Keratinocyte (primary cell): ENCODE measurements around the gene MESP2. TPM values are rescaled to one million over a fixed set of nuclear protein-coding genes. Genes with fewer than 3 reads are reported as not detected.

Experiments
- DNase-seq: peaks from one replicate; pipeline ENCODE4 v3.0.0-alpha.2; 2011; ENCODE audit warnings: low read depth, missing footprints, low spot score
- FAIRE-seq: peaks from 2 replicates; lab custom pipeline; 2011; peaks lifted over from hg19 to GRCh38; lab: Jason Lieb, UNC
- H2AFZ ChIP-seq: 2 replicates; pipeline ENCODE4 v1.6.0; 2012; ENCODE audit warnings: low read length, control low read depth, inconsistent platforms; ENCODE audit not compliant: control insufficient read depth
- H3K27ac ChIP-seq: 2 replicates; pipeline ENCODE4 v1.5.1; 2011; ENCODE audit warnings: low read length; ENCODE audit not compliant: control insufficient read depth, insufficient read depth
- H3K27me3 ChIP-seq: 3 replicates; pipeline ENCODE4 v1.6.0; 2011; ENCODE audit warnings: low read length; ENCODE audit not compliant: control insufficient read depth, insufficient read depth; ENCODE audit errors: extremely low read depth
- H3K36me3 ChIP-seq, 2 experiments: 2 replicates in 1 of 2; 3 replicates in 1 of 2; pipeline ENCODE4 v1.5.1; 2011; ENCODE audit warnings: low read length in 2 of 2, mild to moderate bottlenecking in 1 of 2; ENCODE audit not compliant: control insufficient read depth in 2 of 2, insufficient read depth in 2 of 2; ENCODE audit errors: extremely low read depth in 1 of 2
- H3K4me1 ChIP-seq: 3 replicates; pipeline ENCODE4 v1.5.1; 2011; ENCODE audit warnings: low read length; ENCODE audit not compliant: control insufficient read depth, insufficient read depth; ENCODE audit errors: extremely low read depth
- H3K4me2 ChIP-seq: 3 replicates; pipeline ENCODE4 v1.6.0; 2011; ENCODE audit warnings: low read depth, low read length; ENCODE audit not compliant: control insufficient read depth, insufficient read depth; ENCODE audit errors: extremely low read depth
- H3K4me3 ChIP-seq, 3 experiments: fragments of 200-600 bp in 1 of 3; sonication (generic) in 1 of 3; 2 replicates in 2 of 3; 3 replicates in 1 of 3; pipeline ENCODE4 v1.5.1; 2011 to 2016; ENCODE audit warnings: low read length in 3 of 3, mild to moderate bottlenecking in 3 of 3, control low read depth in 2 of 3, inconsistent platforms in 1 of 3, low read depth in 1 of 3, mixed read lengths in 1 of 3, mixed run types in 1 of 3, moderate library complexity in 1 of 3; ENCODE audit not compliant: control insufficient read depth in 2 of 3, insufficient read depth in 2 of 3; ENCODE audit errors: extremely low read depth in 1 of 3
- H3K79me2 ChIP-seq: 2 replicates; pipeline ENCODE4 v1.6.0; 2012; ENCODE audit warnings: low read length; ENCODE audit not compliant: control insufficient read depth, insufficient read depth
- H3K9ac ChIP-seq: 3 replicates; pipeline ENCODE4 v1.6.0; 2011; ENCODE audit warnings: low read length; ENCODE audit not compliant: control insufficient read depth, insufficient read depth; ENCODE audit errors: extremely low read depth
- H3K9me1 ChIP-seq: 3 replicates; pipeline ENCODE4 v1.6.0; 2011; ENCODE audit warnings: low read length; ENCODE audit not compliant: control insufficient read depth, insufficient read depth; ENCODE audit errors: extremely low read depth
- H3K9me3 ChIP-seq: 2 replicates; pipeline ENCODE4 v1.5.1; 2012; ENCODE audit warnings: low read depth, low read length; ENCODE audit not compliant: control insufficient read depth
- H4K20me1 ChIP-seq: 3 replicates; pipeline ENCODE4 v1.6.0; 2011; ENCODE audit warnings: low read length; ENCODE audit not compliant: control insufficient read depth, insufficient read depth; ENCODE audit errors: extremely low read depth
- CTCF ChIP-seq, 3 experiments: IDR thresholded peaks in 1 of 3; conservative IDR thresholded peaks in 1 of 3; optimal IDR thresholded peaks in 1 of 3; 2 replicates in 2 of 3; 3 replicates in 1 of 3; pipeline versions ENCODE3 to v1.5.1; 2011; ENCODE audit warnings: low read length in 3 of 3, mild to moderate bottlenecking in 3 of 3, moderate library complexity in 2 of 3, control low read depth in 1 of 3, inconsistent platforms in 1 of 3; ENCODE audit not compliant: insufficient read depth in 2 of 3; ENCODE audit errors: extremely low read depth in 1 of 3
- EZH2 ChIP-seq: IDR thresholded peaks from one replicate; pipeline ENCODE4 v1.6.1; 2012; ENCODE audit warnings: inconsistent platforms, mild to moderate bottlenecking, low read length, moderate library complexity
- dilution Hi-C: fragments of 300-500 bp; cut with MboI; formaldehyde crosslinking; loops from one replicate; pipeline ENCODE4 v1.7.0; 2020; ENCODE audit warnings: low sequenced_read_pairs; ENCODE audit not compliant: extremely low pct_ligation_motif_present
- polyA plus RNA-seq, 5 experiments: library from polyadenylated mRNA; depleted of rRNA in 3 of 5; stranded (reverse) in 3 of 5; stranded (forward) in 1 of 5; unstranded in 1 of 5; fragments of >200 nt; gene quantifications; 1 replicate in 1 of 5; 2 replicates in 3 of 5; 3 replicates in 1 of 5; pipeline versions ENCODE4 v1.2.1 to v1.2.3, GENCODE V29; 2011 to 2012; ENCODE audit warnings: missing spikeins in 2 of 5, low read depth in 1 of 5, low replicate concordance in 1 of 5

The MESP2 gene
- polyA plus RNA-seq, 1 donor (not counting 4 experiments of a cell fraction or from before 2014, with no cell fraction given), result 0.39 TPM

- Histone ChIP-seq H3K9me3 (no peaks in the 10 kb centered on the region), H3K36me3 (no peaks in the 10 kb centered on the region), H3K9ac (no peak overlapping the region), H3K4me1 (no peaks in the 10 kb centered on the region), H3K27ac (no peak overlapping the region), H4K20me1 (no peaks in the 10 kb centered on the region), H3K79me2 (no peaks in the 10 kb centered on the region), H3K27me3 (no peaks in the 10 kb centered on the region), H2AFZ (no peak overlapping the region), H3K4me2 (no peak overlapping the region), H3K4me3 (no peak overlapping the region), H3K9me1 (no peaks in the 10 kb centered on the region)
- no peak for DNase-seq
- dilution Hi-C loops, result no loop called here
- TF ChIP-seq CTCF (optimal IDR thresholded peaks at IDR 0.05 in 1 of 3, IDR thresholded peaks at IDR 0.05 in 1 of 3, conservative IDR thresholded peaks at IDR 0.05 in 1 of 3; ENCODE audit: extremely low read depth in 1 of 3, insufficient read depth in 2 of 3, low read length in 3 of 3) (no peak), EZH2 (no peak)
- no peak for FAIRE-seq
Measured at GRCh38 chr15:89795996-89796395, 19.9 kb downstream of the MESP2 start.

GRCh38 chr15:89797678-89798201 lies 21.6 kb downstream of the MESP2 start:
- no peaks in the 10 kb centered on the region for H3K27me3 ChIP-seq
- TF ChIP-seq EZH2, result no peak
- no peak for TF ChIP-seq CTCF (optimal IDR thresholded peaks at IDR 0.05 in 1 of 3, IDR thresholded peaks at IDR 0.05 in 1 of 3, conservative IDR thresholded peaks at IDR 0.05 in 1 of 3; ENCODE audit: extremely low read depth in 1 of 3, insufficient read depth in 2 of 3, low read length in 3 of 3)
- no peak overlapping the region for H3K9ac ChIP-seq
- H4K20me1 ChIP-seq, result no peaks in the 10 kb centered on the region
- H3K36me3 ChIP-seq, result no peaks in the 10 kb centered on the region
- no peak for FAIRE-seq
- no peaks in the 10 kb centered on the region for H3K9me3 ChIP-seq
- dilution Hi-C loops, result no loop called here
- no peaks in the 10 kb centered on the region for H3K4me1 ChIP-seq
- no peaks in the 10 kb centered on the region for H3K79me2 ChIP-seq
- DNase-seq, result no peak
- H3K4me3 ChIP-seq, result no peak overlapping the region
- H3K9me1 ChIP-seq, result no peaks in the 10 kb centered on the region
- no peak overlapping the region for H2AFZ ChIP-seq
- H3K4me2 ChIP-seq, result no peak overlapping the region
- H3K27ac ChIP-seq, result no peak overlapping the region
